ENCODE measurements around the gene PCDHGB5.
"Not testable (repeated sequence)": the region's sequence is repeated elsewhere in the genome, so short reads cannot be mapped to it uniquely, and the experiment has no call there.

PCDHGB5 gene

GRCh38 chr5:141375444-141376155, 22.1 kb upstream of the PCDHGB5 start:
- not testable (repeated sequence) for DNase-seq (ENCODE audit: low read depth, low spot score)

GRCh38 chr5:141382469-141383294, 15.1 kb upstream of the PCDHGB5 start, which contains the start of gene PCDHGA7:
Gene PCDHGA7 (plus strand): TSS chr5:141382742. CDS start chr5:141382900, 158 bp downstream.
- DNase-seq (ENCODE audit: low read depth, low spot score) = peak; percentile 51

- DNase-seq (ENCODE audit: low read depth, low spot score) = no peak
Observed at GRCh38 chr5:141383345-141383744, 14.4 kb upstream of the PCDHGB5 start.

GRCh38 chr5:141384471-141385267, 13.1 kb upstream of the PCDHGB5 start:
- DNase-seq (ENCODE audit: low read depth, low spot score) = no peak

GRCh38 chr5:141387557-141388311, 10.0 kb upstream of the PCDHGB5 start, which contains the start of gene PCDHGB4:
Gene PCDHGB4 (plus strand): TSS chr5:141387698. CDS start chr5:141387885, 187 bp downstream.
- peak; percentile 62 for DNase-seq (ENCODE audit: low read depth, low spot score)

GRCh38 chr5:141388661-141389060, 9.1 kb upstream of the PCDHGB5 start:
- no peak for DNase-seq (ENCODE audit: low read depth, low spot score)

- DNase-seq (ENCODE audit: low read depth, low spot score) = no peak
Observed at GRCh38 chr5:141389153-141390042, 8.3 kb upstream of the PCDHGB5 start.

- no peak for DNase-seq (ENCODE audit: low read depth, low spot score)
Observed at GRCh38 chr5:141392429-141393198, 5.1 kb upstream of the PCDHGB5 start, which contains the start of gene PCDHGA8. Gene PCDHGA8 (plus strand): TSS chr5:141392633. CDS start chr5:141392814, 181 bp downstream.

- DNase-seq (ENCODE audit: low read depth, low spot score) = no peak
Observed at GRCh38 chr5:141393267-141393666, 4.5 kb upstream of the PCDHGB5 start.

- not testable (repeated sequence) for DNase-seq (ENCODE audit: low read depth, low spot score)
Observed at GRCh38 chr5:141394401-141395187, 3.2 kb upstream of the PCDHGB5 start.

GRCh38 chr5:141398608-141399007, 861 bp downstream of the PCDHGB5 start:
- no peak for DNase-seq (ENCODE audit: low read depth, low spot score)

GRCh38 chr5:141399555-141400258, 2.0 kb downstream of the PCDHGB5 start:
- no peak for DNase-seq (ENCODE audit: low read depth, low spot score)

- peak; percentile 18 for DNase-seq (ENCODE audit: low read depth, low spot score)
Observed at GRCh38 chr5:141402553-141403243, 5.0 kb downstream of the PCDHGB5 start, which contains the start of gene PCDHGA9. Gene PCDHGA9 (plus strand): TSS chr5:141402778. CDS start chr5:141402953, 175 bp downstream.

- no peak for DNase-seq (ENCODE audit: low read depth, low spot score)
Observed at GRCh38 chr5:141403387-141403786, 5.6 kb downstream of the PCDHGB5 start.

GRCh38 chr5:141407790-141408505, 10.2 kb downstream of the PCDHGB5 start, which contains the start of gene PCDHGB6:
Gene PCDHGB6 (plus strand): TSS chr5:141408021. CDS start chr5:141408203, 182 bp downstream.
- DNase-seq (ENCODE audit: low read depth, low spot score) = peak; percentile 62
